Measurements from ENCODE around the gene SLAMF7. TPM values are rescaled to one million over a fixed set of nuclear protein-coding genes. Genes with fewer than 3 reads are reported as not detected.
"Not testable (repeated sequence)": the region's sequence is repeated elsewhere in the genome, so short reads cannot be mapped to it uniquely, and the experiment has no call there.

Gene SLAMF7, protein sequence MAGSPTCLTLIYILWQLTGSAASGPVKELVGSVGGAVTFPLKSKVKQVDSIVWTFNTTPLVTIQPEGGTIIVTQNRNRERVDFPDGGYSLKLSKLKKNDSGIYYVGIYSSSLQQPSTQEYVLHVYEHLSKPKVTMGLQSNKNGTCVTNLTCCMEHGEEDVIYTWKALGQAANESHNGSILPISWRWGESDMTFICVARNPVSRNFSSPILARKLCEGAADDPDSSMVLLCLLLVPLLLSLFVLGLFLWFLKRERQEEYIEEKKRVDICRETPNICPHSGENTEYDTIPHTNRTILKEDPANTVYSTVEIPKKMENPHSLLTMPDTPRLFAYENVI
- total RNA-seq = not detected in 2 replicates
- long read RNA-seq = 0 reads

- Mint-ChIP-seq H3K4me3 (ENCODE audit: unreplicated experiment) (no peak within 1 kb of the TSS), H3K4me1 (ENCODE audit: unreplicated experiment) (no peaks in the 10 kb centered on the region), H3K27me3 (ENCODE audit: unreplicated experiment) (no peaks in the 10 kb centered on the region), H3K9me3 (ENCODE audit: unreplicated experiment) (no peaks in the 10 kb centered on the region), H3K36me3 (ENCODE audit: unreplicated experiment) (no peaks in the 10 kb centered on the region), H3K27ac (ENCODE audit: unreplicated experiment) (no peak within 1 kb of the TSS)
- no peak for DNase-seq (ENCODE audit: extremely low spot score, unreplicated experiment)
- TF ChIP-seq, protein P1, sequence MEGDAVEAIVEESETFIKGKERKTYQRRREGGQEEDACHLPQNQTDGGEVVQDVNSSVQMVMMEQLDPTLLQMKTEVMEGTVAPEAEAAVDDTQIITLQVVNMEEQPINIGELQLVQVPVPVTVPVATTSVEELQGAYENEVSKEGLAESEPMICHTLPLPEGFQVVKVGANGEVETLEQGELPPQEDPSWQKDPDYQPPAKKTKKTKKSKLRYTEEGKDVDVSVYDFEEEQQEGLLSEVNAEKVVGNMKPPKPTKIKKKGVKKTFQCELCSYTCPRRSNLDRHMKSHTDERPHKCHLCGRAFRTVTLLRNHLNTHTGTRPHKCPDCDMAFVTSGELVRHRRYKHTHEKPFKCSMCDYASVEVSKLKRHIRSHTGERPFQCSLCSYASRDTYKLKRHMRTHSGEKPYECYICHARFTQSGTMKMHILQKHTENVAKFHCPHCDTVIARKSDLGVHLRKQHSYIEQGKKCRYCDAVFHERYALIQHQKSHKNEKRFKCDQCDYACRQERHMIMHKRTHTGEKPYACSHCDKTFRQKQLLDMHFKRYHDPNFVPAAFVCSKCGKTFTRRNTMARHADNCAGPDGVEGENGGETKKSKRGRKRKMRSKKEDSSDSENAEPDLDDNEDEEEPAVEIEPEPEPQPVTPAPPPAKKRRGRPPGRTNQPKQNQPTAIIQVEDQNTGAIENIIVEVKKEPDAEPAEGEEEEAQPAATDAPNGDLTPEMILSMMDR (IDR thresholded peaks at IDR 0.05) = no peak
Measured at GRCh38 chr1:160739098-160739511, at the start of gene SLAMF7. Gene SLAMF7, plus strand, starts transcription at chr1:160739247. Its CDS starts 55 bp downstream, at chr1:160739302.

DNA sequence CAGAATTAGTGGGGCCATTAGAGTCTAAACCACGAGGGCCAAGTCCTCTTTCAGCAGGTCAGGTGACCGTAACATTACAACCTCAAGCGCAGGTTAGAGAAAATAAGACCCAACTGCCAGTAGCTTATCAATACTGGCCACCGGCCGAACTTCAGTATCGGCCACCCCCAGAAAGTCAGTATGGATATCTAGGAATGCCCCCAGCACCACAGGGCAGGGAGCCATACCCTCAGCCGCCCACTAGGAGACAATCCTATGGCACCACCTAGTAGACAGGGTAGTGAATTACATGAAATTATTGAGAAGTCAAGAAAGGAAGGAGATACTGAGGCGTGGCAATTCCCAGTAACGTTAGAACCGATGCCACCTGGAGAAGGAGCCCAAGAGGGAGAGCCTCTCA is 46.7 kb upstream of the SLAMF7 start:
- DNase-seq (ENCODE audit: extremely low spot score, unreplicated experiment); H3K4me3 Mint-ChIP-seq (ENCODE audit: unreplicated experiment); H3K4me1 Mint-ChIP-seq (ENCODE audit: unreplicated experiment); H3K27ac Mint-ChIP-seq (ENCODE audit: unreplicated experiment); H3K27me3 Mint-ChIP-seq (ENCODE audit: unreplicated experiment); H3K9me3 Mint-ChIP-seq (ENCODE audit: unreplicated experiment); H3K36me3 Mint-ChIP-seq (ENCODE audit: unreplicated experiment): not testable (repeated sequence)

DNA sequence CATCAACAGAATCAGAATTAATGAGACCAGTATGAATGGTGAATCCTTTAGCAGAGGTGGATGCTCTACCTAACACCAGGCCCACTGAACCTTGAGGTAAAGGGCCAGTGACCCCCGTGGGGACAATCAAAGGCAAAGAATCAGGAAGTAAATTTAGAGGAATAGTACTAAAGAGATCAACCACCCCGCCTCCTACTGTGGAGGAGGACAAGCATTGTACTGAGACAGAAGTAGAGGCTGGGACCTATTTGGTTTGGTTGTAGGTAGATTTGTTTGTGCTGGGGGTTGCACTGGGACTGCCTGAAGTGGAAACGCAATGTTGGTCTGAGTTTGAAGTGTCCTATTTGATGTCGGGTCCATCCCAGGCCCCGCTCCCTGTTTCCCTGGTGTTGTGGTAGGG is 36.9 kb upstream of the SLAMF7 start:
- Mint-ChIP-seq H3K36me3 (ENCODE audit: unreplicated experiment) (no peaks in the 10 kb centered on the region), H3K9me3 (ENCODE audit: unreplicated experiment) (no peaks in the 10 kb centered on the region), H3K4me3 (ENCODE audit: unreplicated experiment) (no peak overlapping the region), H3K27me3 (ENCODE audit: unreplicated experiment) (peaks cover 8% of the 10 kb centered on the region), H3K27ac (ENCODE audit: unreplicated experiment) (no peak overlapping the region), H3K4me1 (ENCODE audit: unreplicated experiment) (no peaks in the 10 kb centered on the region)
- no peak for DNase-seq (ENCODE audit: extremely low spot score, unreplicated experiment)
- TF ChIP-seq, protein P1 (IDR thresholded peaks at IDR 0.05) = no peak

DNA sequence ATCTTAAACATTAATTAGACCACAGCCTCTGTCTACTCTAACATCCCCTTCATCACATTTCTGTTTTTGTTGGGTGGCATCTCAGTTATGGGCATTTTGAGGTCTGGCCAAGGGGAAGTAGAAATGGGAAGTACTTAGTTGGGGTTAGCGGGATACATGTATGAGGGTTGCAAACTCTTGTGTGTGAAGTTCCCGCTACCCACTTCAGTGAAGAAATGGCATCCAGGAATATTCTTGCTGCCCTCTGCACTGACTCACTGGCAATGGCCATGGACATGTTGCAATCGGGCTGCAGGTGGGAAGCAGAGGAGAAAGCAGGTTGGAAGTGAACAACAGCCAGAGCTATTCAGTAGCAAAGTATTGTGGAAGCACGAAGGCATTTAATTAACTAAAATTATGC is 34.8 kb upstream of the SLAMF7 start:
- H3K27ac Mint-ChIP-seq (ENCODE audit: unreplicated experiment) = no peak overlapping the region
- H3K4me3 Mint-ChIP-seq (ENCODE audit: unreplicated experiment) = no peak overlapping the region
- H3K4me1 Mint-ChIP-seq (ENCODE audit: unreplicated experiment) = no peaks in the 10 kb centered on the region
- no peak for DNase-seq (ENCODE audit: extremely low spot score, unreplicated experiment)
- no peaks in the 10 kb centered on the region for H3K36me3 Mint-ChIP-seq (ENCODE audit: unreplicated experiment)
- H3K27me3 Mint-ChIP-seq (ENCODE audit: unreplicated experiment) = peaks cover 8% of the 10 kb centered on the region
- TF ChIP-seq, protein P1 (IDR thresholded peaks at IDR 0.05) = no peak
- H3K9me3 Mint-ChIP-seq (ENCODE audit: unreplicated experiment) = no peaks in the 10 kb centered on the region

GRCh38 chr1:160705212-160705621 is 33.8 kb upstream of the SLAMF7 start:
- not testable (repeated sequence) for H3K27ac Mint-ChIP-seq (ENCODE audit: unreplicated experiment); H3K9me3 Mint-ChIP-seq (ENCODE audit: unreplicated experiment); DNase-seq (ENCODE audit: extremely low spot score, unreplicated experiment); H3K4me3 Mint-ChIP-seq (ENCODE audit: unreplicated experiment); H3K4me1 Mint-ChIP-seq (ENCODE audit: unreplicated experiment); H3K27me3 Mint-ChIP-seq (ENCODE audit: unreplicated experiment); H3K36me3 Mint-ChIP-seq (ENCODE audit: unreplicated experiment)

- DNase-seq (ENCODE audit: extremely low spot score, unreplicated experiment) = no peak
- H3K36me3 Mint-ChIP-seq (ENCODE audit: unreplicated experiment) = no peaks in the 10 kb centered on the region
- H3K4me3 Mint-ChIP-seq (ENCODE audit: unreplicated experiment) = no peak overlapping the region
- H3K9me3 Mint-ChIP-seq (ENCODE audit: unreplicated experiment) = no peaks in the 10 kb centered on the region
- H3K27ac Mint-ChIP-seq (ENCODE audit: unreplicated experiment) = no peak overlapping the region
- TF ChIP-seq, protein P1 (IDR thresholded peaks at IDR 0.05) = no peak
- H3K4me1 Mint-ChIP-seq (ENCODE audit: unreplicated experiment) = no peaks in the 10 kb centered on the region
- peaks cover 8% of the 10 kb centered on the region for H3K27me3 Mint-ChIP-seq (ENCODE audit: unreplicated experiment)
Measured at GRCh38 chr1:160705742-160706141, 33.3 kb upstream of the SLAMF7 start.

Data from osteocyte (in vitro differentiated cells).